Endothelial cell of hepatic sinusoid (primary cell): Measurements from ENCODE around the gene PPP1CC.
"Not testable (repeated sequence)": the region's sequence is repeated elsewhere in the genome, so short reads cannot be mapped to it uniquely, and the experiment has no call there.

Source experiments
- in situ Hi-C: cut with HindIII; loops from 2 replicates; pipeline ENCODE4 v1.10.0; 2017; ENCODE audit warnings: low sequenced_read_pairs

The PPP1CC gene

GRCh38 chr12:110756611-110757010 is 13.9 kb upstream of the PPP1CC start:
- in situ Hi-C loops = loop anchor here (5.0 kb wide), 1 partner anchor 46 kb away; no protein-coding TSS in a partner anchor

- in situ Hi-C loops = no loop called here
These were observed 11.6 kb upstream of the PPP1CC start for GRCh38 chr12:110754101-110754793.

GRCh38 chr12:110750784-110751461 is 8.2 kb upstream of the PPP1CC start:
- in situ Hi-C loops = no loop called here

- in situ Hi-C loops = no loop called here
These were observed 3.9 kb upstream of the PPP1CC start for GRCh38 chr12:110746550-110746949.

GRCh38 chr12:110745542-110746284 is 3.0 kb upstream of the PPP1CC start:
- in situ Hi-C loops = no loop called here

GRCh38 chr12:110744601-110745264 is 2.0 kb upstream of the PPP1CC start:
- in situ Hi-C loops = no loop called here

GRCh38 chr12:110744151-110744571 is 1.5 kb upstream of the PPP1CC start:
- in situ Hi-C loops = no loop called here

- in situ Hi-C loops = no loop called here
These were observed 941 bp upstream of the PPP1CC start for GRCh38 chr12:110743571-110744093.

GRCh38 chr12:110742096-110742717 is 484 bp downstream of the PPP1CC start:
- in situ Hi-C loops = no loop called here

GRCh38 chr12:110741341-110742095 is 1.2 kb downstream of the PPP1CC start:
- in situ Hi-C loops = no loop called here

GRCh38 chr12:110739894-110740293 is 2.8 kb downstream of the PPP1CC start:
- in situ Hi-C loops = no loop called here

- in situ Hi-C loops = no loop called here
These were observed 3.2 kb downstream of the PPP1CC start for GRCh38 chr12:110739488-110739887.

- in situ Hi-C loops = no loop called here
These were observed 5.2 kb downstream of the PPP1CC start for GRCh38 chr12:110737532-110737931.

- in situ Hi-C loops = not testable (repeated sequence)
These were observed 5.7 kb downstream of the PPP1CC start for GRCh38 chr12:110737016-110737415.

GRCh38 chr12:110733900-110734299 is 8.8 kb downstream of the PPP1CC start:
- in situ Hi-C loops = no loop called here

GRCh38 chr12:110733089-110733715 is 9.5 kb downstream of the PPP1CC start:
- in situ Hi-C loops = no loop called here

- in situ Hi-C loops = no loop called here
These were observed 10.1 kb downstream of the PPP1CC start for GRCh38 chr12:110732572-110732971.

- in situ Hi-C loops = no loop called here
These were observed 11.2 kb downstream of the PPP1CC start for GRCh38 chr12:110731479-110731878.

GRCh38 chr12:110728628-110729027 is 14.1 kb downstream of the PPP1CC start:
- in situ Hi-C loops = no loop called here
